OCI-LY1 (cell line): ENCODE data around the gene AGAP1.

ENCODE experiments used
- CTCF ChIP-seq: fragments of 200-600 bp; sonication (generic), shearing (Covaris generic); IDR thresholded peaks from 2 replicates; pipeline ENCODE4 v1.5.1; 2017; ENCODE audit warnings: mild to moderate bottlenecking, antibody characterized with exemption, low read length, moderate library complexity, mixed read lengths
- EZH2 ChIP-seq: fragments of 200-600 bp; sonication (generic), shearing (Covaris generic); IDR thresholded peaks from 2 replicates; pipeline ENCODE4 v1.8.0; 2017; ENCODE audit warnings: borderline replicate concordance, mixed run types, mild to moderate bottlenecking, antibody characterized with exemption, low read length, moderate library complexity, mixed read lengths

GRCh38 chr2:235711527-235711926 is 217.7 kb downstream of the AGAP1 start:
- TF ChIP-seq CTCF (no peak), EZH2 (no peak)
